Erythroblast (primary cell): ENCODE data around the gene CCDC57.

ENCODE experiments used
- GATA1 ChIP-seq: IDR thresholded peaks from 2 replicates; pipeline ENCODE4 v1.6.1; 2011; ENCODE audit warnings: low read depth, mild to moderate bottlenecking, control low read depth, low read length, moderate library complexity
- POLR2A ChIP-seq: IDR thresholded peaks from 2 replicates; pipeline ENCODE4 v1.6.1; 2011; ENCODE audit warnings: mild to moderate bottlenecking, low read length

DNA sequence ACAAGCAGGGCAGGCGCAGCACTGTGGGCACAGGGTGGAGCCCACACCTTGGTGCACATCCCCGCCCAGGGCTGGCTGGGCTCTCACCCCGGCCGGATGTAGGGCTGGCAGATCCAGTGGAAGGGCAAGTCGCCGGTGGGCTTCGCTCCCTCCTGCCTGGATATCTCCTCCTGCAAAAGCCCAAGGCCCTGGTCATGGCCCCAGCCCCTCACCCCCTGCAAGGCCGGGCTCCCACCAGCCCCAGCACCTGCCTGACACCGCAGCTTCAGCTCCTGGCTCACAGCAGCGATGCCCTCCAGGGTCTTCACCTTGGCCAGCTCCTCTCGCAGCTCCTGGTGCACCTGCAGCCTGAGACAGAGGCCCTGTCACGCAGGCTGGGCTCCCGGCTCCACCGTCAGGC is 152.0 kb downstream of the CCDC57 start:
- no peak for TF ChIP-seq POLR2A
- no peak for TF ChIP-seq GATA1
